PFSK-1 (cell line): ENCODE data around the gene LANCL1.

Experiments used
- FOXP2 ChIP-seq: optimal IDR thresholded peaks from 2 replicates; pipeline ENCODE3; 2011; ENCODE audit warnings: borderline replicate concordance, control low read depth, inconsistent platforms; ENCODE audit not compliant: insufficient read depth; ENCODE audit errors: extremely low read length, extremely low read depth
- POLR2AphosphoS5 ChIP-seq: IDR thresholded peaks from 2 replicates; pipeline ENCODE4 v1.6.1; 2012; ENCODE audit warnings: low read depth, mild to moderate bottlenecking, control low read depth, low read length, moderate library complexity
- SIN3A ChIP-seq: IDR thresholded peaks from 2 replicates; pipeline ENCODE4 v1.6.1; 2012; ENCODE audit warnings: mild to moderate bottlenecking, low read length, moderate library complexity, borderline replicate concordance; ENCODE audit not compliant: insufficient read depth
- TAF1 ChIP-seq: IDR thresholded peaks from 2 replicates; pipeline ENCODE4 v1.6.1; 2012; ENCODE audit warnings: low read length, control low read depth, borderline replicate concordance; ENCODE audit not compliant: insufficient read depth
- TF ChIP-seq, protein P1 (sequence below), 2 experiments: IDR thresholded peaks; 2 replicates each; pipeline versions ENCODE4 v1.6.1 to v1.8.0; 2011 to 2012; ENCODE audit warnings: low read depth in 2 of 2, low read length in 2 of 2, control low read depth in 1 of 2, inconsistent platforms in 1 of 2, mild to moderate bottlenecking in 1 of 2, moderate library complexity in 1 of 2; ENCODE audit not compliant: insufficient read depth in 1 of 2

LANCL1 gene

DNA sequence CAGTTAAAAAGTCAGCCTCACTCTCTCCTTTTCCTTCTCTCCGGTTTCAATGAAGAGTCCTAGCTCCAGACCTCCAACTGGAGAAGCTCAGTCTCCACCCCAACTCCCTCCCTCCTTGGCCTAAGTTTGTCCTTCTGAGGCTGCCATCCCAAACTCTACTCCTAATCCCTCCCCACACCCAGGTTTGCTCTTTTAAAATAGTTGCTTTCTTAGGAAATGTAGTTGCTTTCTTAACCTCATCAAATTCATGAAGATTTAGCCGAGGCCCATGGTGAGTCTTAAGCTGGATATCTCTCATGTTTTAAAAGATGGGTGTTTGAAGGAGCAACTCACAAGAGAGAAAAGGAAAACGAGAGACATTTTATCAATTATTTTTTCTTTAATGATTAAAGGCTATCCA, 937 bp upstream of the LANCL1 start:
- no peak for TF ChIP-seq POLR2AphosphoS5
- no peak for TF ChIP-seq FOXP2
- TF ChIP-seq, protein P1, sequence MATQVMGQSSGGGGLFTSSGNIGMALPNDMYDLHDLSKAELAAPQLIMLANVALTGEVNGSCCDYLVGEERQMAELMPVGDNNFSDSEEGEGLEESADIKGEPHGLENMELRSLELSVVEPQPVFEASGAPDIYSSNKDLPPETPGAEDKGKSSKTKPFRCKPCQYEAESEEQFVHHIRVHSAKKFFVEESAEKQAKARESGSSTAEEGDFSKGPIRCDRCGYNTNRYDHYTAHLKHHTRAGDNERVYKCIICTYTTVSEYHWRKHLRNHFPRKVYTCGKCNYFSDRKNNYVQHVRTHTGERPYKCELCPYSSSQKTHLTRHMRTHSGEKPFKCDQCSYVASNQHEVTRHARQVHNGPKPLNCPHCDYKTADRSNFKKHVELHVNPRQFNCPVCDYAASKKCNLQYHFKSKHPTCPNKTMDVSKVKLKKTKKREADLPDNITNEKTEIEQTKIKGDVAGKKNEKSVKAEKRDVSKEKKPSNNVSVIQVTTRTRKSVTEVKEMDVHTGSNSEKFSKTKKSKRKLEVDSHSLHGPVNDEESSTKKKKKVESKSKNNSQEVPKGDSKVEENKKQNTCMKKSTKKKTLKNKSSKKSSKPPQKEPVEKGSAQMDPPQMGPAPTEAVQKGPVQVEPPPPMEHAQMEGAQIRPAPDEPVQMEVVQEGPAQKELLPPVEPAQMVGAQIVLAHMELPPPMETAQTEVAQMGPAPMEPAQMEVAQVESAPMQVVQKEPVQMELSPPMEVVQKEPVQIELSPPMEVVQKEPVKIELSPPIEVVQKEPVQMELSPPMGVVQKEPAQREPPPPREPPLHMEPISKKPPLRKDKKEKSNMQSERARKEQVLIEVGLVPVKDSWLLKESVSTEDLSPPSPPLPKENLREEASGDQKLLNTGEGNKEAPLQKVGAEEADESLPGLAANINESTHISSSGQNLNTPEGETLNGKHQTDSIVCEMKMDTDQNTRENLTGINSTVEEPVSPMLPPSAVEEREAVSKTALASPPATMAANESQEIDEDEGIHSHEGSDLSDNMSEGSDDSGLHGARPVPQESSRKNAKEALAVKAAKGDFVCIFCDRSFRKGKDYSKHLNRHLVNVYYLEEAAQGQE (IDR thresholded peaks at IDR 0.05; ENCODE audit: insufficient read depth in 1 of 2, low read depth in 2 of 2, low read length in 2 of 2): no peak
- no peak for TF ChIP-seq SIN3A
- TF ChIP-seq TAF1: no peak

DNA sequence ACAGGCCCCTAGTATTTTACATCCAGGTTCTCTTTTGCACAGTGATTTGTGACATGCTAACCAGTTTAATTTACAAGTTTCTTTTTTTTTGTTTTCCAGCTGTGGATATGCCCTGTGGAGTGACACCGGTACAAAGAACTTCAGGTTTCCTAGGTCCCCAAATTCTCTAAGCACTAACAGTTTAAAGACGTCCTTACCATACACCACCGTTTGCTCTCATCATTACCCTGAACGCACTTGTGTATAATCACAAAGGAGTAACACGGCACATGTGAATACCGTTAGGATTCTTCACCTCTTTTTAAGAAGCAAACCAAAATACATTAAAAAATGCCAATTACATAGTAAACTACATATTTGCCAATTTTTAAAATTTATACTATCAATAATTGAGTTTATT, 853 bp downstream of the LANCL1 start:
- no peak for TF ChIP-seq FOXP2
- no peak for TF ChIP-seq TAF1
- TF ChIP-seq SIN3A: no peak

DNA sequence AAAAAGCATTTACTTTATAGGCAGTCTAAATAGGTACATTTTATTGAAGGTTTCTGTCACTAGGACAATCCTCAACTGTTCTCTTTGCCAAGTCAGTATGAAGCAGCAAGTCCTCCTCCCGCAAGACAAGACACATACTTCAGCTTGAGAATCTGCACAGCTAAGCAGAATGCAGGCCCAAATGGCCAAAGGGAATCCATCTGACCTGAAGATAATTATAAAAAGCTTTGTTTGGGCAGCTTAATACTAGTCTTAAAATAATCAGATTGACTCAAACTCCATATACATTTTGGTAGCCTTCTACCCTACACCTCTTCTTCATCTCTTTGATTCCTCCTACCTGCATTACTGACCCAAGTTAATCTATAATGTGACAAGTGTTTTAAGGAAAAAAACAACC, 1.8 kb downstream of the LANCL1 start:
- no peak for TF ChIP-seq FOXP2
- no peak for TF ChIP-seq TAF1
- no peak for TF ChIP-seq SIN3A

DNA sequence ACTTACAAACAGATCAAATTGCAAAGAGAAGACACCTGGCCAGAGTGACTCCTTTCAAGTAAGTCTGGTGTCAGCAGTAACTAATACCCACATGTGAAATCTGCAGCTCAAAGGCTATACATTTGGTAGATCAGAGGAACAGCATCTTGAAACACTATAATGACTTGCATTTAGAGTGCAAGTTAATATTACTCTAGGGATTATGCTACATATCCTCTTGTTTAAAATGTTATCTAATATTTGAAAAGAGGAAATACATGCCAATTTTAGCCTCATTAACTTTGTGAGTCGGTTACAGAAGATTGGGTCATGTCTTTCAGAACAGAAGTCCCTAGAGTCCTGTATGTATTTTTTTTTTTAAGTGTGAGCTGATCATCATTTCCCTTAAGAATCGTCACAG, 15.2 kb downstream of the LANCL1 start:
- TF ChIP-seq POLR2AphosphoS5: no peak
- no peak for TF ChIP-seq SIN3A
- no peak for TF ChIP-seq FOXP2
- TF ChIP-seq TAF1: no peak
- TF ChIP-seq, protein P1 (IDR thresholded peaks at IDR 0.05; ENCODE audit: insufficient read depth in 1 of 2, low read depth in 2 of 2, low read length in 2 of 2): no peak

DNA sequence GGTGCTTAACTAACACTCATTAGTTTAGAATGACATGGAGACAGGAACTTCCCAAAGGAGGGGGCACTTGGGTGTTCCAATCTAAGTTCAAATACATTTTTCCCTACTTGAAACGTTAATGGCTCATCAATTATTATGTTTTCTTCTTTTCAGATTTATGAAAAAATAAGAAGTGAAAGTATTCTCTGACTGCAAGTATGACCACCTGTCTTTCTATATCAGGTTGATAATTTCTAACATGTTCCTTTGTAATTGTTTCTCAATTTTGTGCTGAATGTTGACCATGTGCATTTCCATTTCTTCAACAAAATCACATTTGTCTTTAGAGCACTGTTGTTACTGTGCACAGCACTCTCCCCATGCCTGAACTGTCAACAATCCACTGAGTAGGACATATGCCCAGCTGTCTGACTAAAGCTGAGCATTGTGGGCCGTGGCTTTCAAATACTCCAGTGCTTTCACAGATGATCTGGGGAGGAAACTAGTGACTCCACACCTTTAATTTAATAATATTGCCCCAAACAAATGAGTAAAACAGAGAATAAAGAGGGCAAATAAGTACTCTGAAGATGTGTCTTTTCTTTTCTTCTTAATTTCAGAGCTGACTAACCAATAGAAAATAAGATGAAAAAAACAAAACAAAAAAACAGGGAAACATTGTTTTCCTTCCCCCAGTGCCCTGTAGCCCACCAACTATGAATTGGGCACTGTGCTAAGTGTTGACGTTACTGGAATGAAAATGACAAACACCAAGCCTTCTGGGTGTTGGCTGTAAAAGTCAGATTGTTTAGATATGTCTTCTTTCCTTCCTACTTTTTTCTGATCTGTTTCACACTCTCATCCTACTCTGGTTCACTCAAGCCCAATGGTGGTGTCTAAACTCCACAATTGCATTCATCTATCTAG, 16.0 kb downstream of the LANCL1 start:
- TF ChIP-seq SIN3A: no peak
- no peak for TF ChIP-seq FOXP2
- TF ChIP-seq, protein P1 (IDR thresholded peaks at IDR 0.05; ENCODE audit: insufficient read depth in 1 of 2, low read depth in 2 of 2, low read length in 2 of 2): no peak
- no peak for TF ChIP-seq POLR2AphosphoS5
- TF ChIP-seq TAF1: no peak

DNA sequence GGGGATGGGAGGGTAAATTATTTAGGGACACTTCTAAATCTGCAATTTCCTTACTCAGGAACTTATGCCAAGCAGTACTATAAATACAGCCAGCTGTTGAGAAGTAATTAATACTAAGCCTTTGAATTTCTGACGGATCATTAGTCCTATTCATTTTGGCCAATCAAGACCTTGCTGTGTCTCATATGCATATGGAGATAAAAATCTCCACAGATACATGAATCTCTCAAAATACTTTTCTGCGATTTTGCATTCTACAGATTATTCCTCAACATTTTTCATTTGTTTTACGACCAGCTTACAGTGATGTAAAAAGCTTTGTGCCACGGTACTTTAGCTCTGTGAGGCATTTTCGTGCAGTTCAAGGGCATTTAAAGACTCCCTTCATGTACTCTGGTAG, 16.7 kb downstream of the LANCL1 start:
- TF ChIP-seq TAF1: no peak
- TF ChIP-seq POLR2AphosphoS5: no peak
- no peak for TF ChIP-seq SIN3A
- TF ChIP-seq, protein P1 (IDR thresholded peaks at IDR 0.05; ENCODE audit: insufficient read depth in 1 of 2, low read depth in 2 of 2, low read length in 2 of 2): no peak
